ENCODE measurements around the gene MYT1. TPM values are rescaled to one million over a fixed set of nuclear protein-coding genes. Genes with fewer than 3 reads are reported as not detected.
A peak's percentile ranks its signal among the peaks of the same experiment; 100 is the strongest.

The MYT1 gene
- total and polyA plus RNA-seq, 2 donors (not counting 1 experiment from before 2014, with no cell fraction given), result not detected

DNA sequence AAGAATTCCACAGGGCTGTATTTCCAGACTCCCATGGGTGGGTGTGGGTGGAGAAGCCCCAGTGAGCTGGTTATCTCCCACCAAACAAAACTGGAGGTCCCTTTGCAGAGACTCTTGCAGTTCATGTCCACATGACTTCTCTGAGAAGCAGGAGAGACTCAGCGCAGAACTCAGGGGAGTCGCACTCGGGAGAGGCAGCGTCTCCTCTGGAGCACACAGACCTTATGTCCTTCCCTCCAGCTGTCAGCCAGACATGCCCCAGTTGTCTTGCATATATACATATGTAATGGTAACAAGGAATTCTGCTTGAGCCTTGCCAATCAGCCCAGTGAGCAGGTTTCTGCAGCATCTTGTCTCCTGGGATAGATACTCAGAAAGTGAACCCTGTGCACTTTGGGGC, 23.8 kb downstream of the MYT1 start:
- Histone ChIP-seq H3K27ac (ENCODE audit: insufficient read depth, low read length) (no peak overlapping the region), H4K20me1 (ENCODE audit: control insufficient read depth, extremely low read depth, insufficient read depth, low read length) (no peaks in the 10 kb centered on the region), H2AFZ (ENCODE audit: low read length) (no peak overlapping the region), H3K9ac (ENCODE audit: insufficient read depth, low read length) (no peak overlapping the region), H3K4me2 (ENCODE audit: extremely low read depth, insufficient read depth, low read length) (no peak overlapping the region), H3K4me3 (replicated peaks in 1 of 4; ENCODE audit: control extremely low read depth in 1 of 4, insufficient read depth in 1 of 4, low read depth in 3 of 4, low read length in 4 of 4) (no peak overlapping the region), H3K27me3 (ENCODE audit: control insufficient read depth, insufficient read depth, low read length) (no peaks in the 10 kb centered on the region), H3K4me1 (ENCODE audit: control insufficient read depth, extremely low read depth, insufficient read depth, low read length) (no peaks in the 10 kb centered on the region), H3K36me3 (ENCODE audit: control insufficient read depth, insufficient read depth, low read length) (no peaks in the 10 kb centered on the region), H3K79me2 (ENCODE audit: control insufficient read depth, insufficient read depth, low read length) (no peaks in the 10 kb centered on the region), H3K9me3 (ENCODE audit: control insufficient read depth, insufficient read depth, low read depth, low read length) (no peaks in the 10 kb centered on the region)
- no peak for DNase-seq (ENCODE audit: low read depth in 2 of 2)
- TF ChIP-seq, protein P1, sequence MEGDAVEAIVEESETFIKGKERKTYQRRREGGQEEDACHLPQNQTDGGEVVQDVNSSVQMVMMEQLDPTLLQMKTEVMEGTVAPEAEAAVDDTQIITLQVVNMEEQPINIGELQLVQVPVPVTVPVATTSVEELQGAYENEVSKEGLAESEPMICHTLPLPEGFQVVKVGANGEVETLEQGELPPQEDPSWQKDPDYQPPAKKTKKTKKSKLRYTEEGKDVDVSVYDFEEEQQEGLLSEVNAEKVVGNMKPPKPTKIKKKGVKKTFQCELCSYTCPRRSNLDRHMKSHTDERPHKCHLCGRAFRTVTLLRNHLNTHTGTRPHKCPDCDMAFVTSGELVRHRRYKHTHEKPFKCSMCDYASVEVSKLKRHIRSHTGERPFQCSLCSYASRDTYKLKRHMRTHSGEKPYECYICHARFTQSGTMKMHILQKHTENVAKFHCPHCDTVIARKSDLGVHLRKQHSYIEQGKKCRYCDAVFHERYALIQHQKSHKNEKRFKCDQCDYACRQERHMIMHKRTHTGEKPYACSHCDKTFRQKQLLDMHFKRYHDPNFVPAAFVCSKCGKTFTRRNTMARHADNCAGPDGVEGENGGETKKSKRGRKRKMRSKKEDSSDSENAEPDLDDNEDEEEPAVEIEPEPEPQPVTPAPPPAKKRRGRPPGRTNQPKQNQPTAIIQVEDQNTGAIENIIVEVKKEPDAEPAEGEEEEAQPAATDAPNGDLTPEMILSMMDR (conservative IDR thresholded peaks at IDR 0.05 in 1 of 2, IDR thresholded peaks at IDR 0.05 in 1 of 2; ENCODE audit: low read depth in 1 of 2, low read length in 2 of 2), result no peak
- no peak for TF ChIP-seq EZH2 (IDR thresholded peaks at IDR 0.05; ENCODE audit: low read length, missing control alignments)

DNA sequence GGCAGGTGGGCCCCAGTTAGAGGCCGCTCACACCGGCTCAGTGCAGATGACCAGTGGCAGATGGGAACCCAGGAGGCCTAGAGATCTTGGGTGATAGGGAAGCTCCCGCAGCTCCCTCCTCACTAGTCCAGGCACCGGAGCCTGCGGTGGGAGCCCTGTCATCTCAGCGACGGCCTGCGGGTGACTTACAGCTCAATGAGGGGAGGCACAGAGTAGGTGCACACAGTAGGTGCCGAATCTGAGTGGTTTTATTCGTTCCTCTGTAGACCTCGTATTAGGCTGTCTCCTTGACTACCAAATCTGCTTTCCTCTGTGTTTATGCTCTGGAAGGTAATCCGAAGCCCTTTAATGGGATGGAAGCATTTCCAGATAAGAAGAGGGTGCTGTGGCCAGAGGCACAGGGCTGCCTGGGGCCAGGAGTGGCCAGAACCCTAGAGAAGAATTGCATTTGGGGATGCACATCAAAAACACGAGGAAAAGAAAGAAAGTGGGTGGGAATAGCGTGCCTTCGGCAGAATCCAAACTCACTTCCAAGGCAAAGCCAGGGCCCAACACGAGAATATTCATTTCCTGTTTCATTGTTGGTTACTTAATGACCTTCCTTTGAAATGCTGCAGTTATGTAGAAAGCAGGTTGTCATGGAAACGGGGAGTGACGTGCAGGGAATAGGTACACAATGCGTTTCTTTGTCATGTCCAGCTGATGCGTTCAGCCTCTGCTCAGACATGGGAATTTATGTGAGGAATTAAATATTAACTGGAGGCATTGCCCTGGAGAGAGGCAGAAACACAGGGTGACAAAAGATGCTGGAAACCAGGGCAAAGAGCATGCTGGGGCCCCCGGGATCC, 24.7 kb downstream of the MYT1 start:
- H3K9ac ChIP-seq (ENCODE audit: insufficient read depth, low read length), result no peak overlapping the region
- H3K27ac ChIP-seq (ENCODE audit: insufficient read depth, low read length), result no peak overlapping the region
- no peaks in the 10 kb centered on the region for H3K4me1 ChIP-seq (ENCODE audit: control insufficient read depth, extremely low read depth, insufficient read depth, low read length)
- no peaks in the 10 kb centered on the region for H3K36me3 ChIP-seq (ENCODE audit: control insufficient read depth, insufficient read depth, low read length)
- no peak overlapping the region for H2AFZ ChIP-seq (ENCODE audit: low read length)
- no peaks in the 10 kb centered on the region for H3K9me3 ChIP-seq (ENCODE audit: control insufficient read depth, insufficient read depth, low read depth, low read length)
- TF ChIP-seq, protein P1 (conservative IDR thresholded peaks at IDR 0.05 in 1 of 2, IDR thresholded peaks at IDR 0.05 in 1 of 2; ENCODE audit: low read depth in 1 of 2, low read length in 2 of 2), result no peak
- TF ChIP-seq EZH2 (IDR thresholded peaks at IDR 0.05; ENCODE audit: low read length, missing control alignments), result no peak
- no peaks in the 10 kb centered on the region for H3K27me3 ChIP-seq (ENCODE audit: control insufficient read depth, insufficient read depth, low read length)
- H3K4me3 ChIP-seq (replicated peaks in 1 of 4; ENCODE audit: control extremely low read depth in 1 of 4, insufficient read depth in 1 of 4, low read depth in 3 of 4, low read length in 4 of 4), result no peak overlapping the region
- no peaks in the 10 kb centered on the region for H3K79me2 ChIP-seq (ENCODE audit: control insufficient read depth, insufficient read depth, low read length)
- no peaks in the 10 kb centered on the region for H4K20me1 ChIP-seq (ENCODE audit: control insufficient read depth, extremely low read depth, insufficient read depth, low read length)
- H3K4me2 ChIP-seq (ENCODE audit: extremely low read depth, insufficient read depth, low read length), result no peak overlapping the region
- peak; percentile 20 to 43 for DNase-seq (ENCODE audit: low read depth in 2 of 2)

DNA sequence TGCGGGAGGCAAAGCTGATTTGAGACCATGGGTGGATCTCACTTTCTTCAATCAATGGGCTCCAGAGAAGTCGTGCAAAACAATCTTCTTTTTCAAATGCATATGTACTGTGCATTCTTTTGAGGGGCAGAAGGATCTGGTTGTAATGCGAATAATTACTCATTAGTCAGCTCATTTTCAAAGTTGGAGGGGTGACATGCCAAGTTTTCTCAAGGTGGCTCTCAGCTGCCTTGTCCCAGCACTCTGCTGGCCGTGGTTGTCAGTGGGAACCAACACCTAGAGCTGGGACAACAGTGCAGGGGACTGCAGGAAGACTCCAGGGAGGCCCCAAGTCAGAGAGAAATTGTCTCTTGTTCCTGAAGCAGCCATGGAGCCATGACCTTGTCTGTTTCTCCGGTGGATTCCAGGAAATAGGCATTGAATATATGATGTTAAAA, 25.3 kb downstream of the MYT1 start:
- H3K9ac ChIP-seq (ENCODE audit: insufficient read depth, low read length), result no peak overlapping the region
- no peaks in the 10 kb centered on the region for H3K9me3 ChIP-seq (ENCODE audit: control insufficient read depth, insufficient read depth, low read depth, low read length)
- no peaks in the 10 kb centered on the region for H3K36me3 ChIP-seq (ENCODE audit: control insufficient read depth, insufficient read depth, low read length)
- no peak overlapping the region for H3K4me3 ChIP-seq (replicated peaks in 1 of 4; ENCODE audit: control extremely low read depth in 1 of 4, insufficient read depth in 1 of 4, low read depth in 3 of 4, low read length in 4 of 4)
- H3K4me1 ChIP-seq (ENCODE audit: control insufficient read depth, extremely low read depth, insufficient read depth, low read length), result no peaks in the 10 kb centered on the region
- no peak for DNase-seq (ENCODE audit: low read depth in 2 of 2)
- no peak overlapping the region for H3K4me2 ChIP-seq (ENCODE audit: extremely low read depth, insufficient read depth, low read length)
- no peak overlapping the region for H2AFZ ChIP-seq (ENCODE audit: low read length)
- H3K27ac ChIP-seq (ENCODE audit: insufficient read depth, low read length), result no peak overlapping the region
- H3K79me2 ChIP-seq (ENCODE audit: control insufficient read depth, insufficient read depth, low read length), result no peaks in the 10 kb centered on the region
- H3K27me3 ChIP-seq (ENCODE audit: control insufficient read depth, insufficient read depth, low read length), result no peaks in the 10 kb centered on the region
- no peaks in the 10 kb centered on the region for H4K20me1 ChIP-seq (ENCODE audit: control insufficient read depth, extremely low read depth, insufficient read depth, low read length)
- TF ChIP-seq EZH2 (IDR thresholded peaks at IDR 0.05; ENCODE audit: low read length, missing control alignments), result no peak
